Esophagus squamous epithelium (tissue), 5 donors: ENCODE measurements around the gene NR3C1. TPM values are rescaled to one million over a fixed set of nuclear protein-coding genes. Genes with fewer than 3 reads are reported as not detected.

Experiments
- DNase-seq: peaks from one replicate; lab custom pipeline; 2025; lab: John Stamatoyannopoulos, UW
- H3K27ac ChIP-seq, 4 donors: fragments of 200-600 bp; sonication (generic); one replicate each; pipeline ENCODE4 v1.5.1; 2016 to 2019; ENCODE audit warnings: mild to moderate bottlenecking in 1 of 4
- H3K27me3 ChIP-seq, 4 donors: fragments of 200-600 bp; sonication (generic); 1 replicate in 3 of 4; 2 replicates in 1 of 4; pipeline versions ENCODE4 v1.5.1 to v1.6.0; 2017 to 2021; ENCODE audit warnings: antibody characterized with exemption in 1 of 4
- H3K36me3 ChIP-seq, 3 donors: fragments of 200-600 bp; sonication (generic); one replicate each; pipeline ENCODE4 v1.5.1; 2016 to 2019
- H3K4me1 ChIP-seq, 3 donors: fragments of 200-600 bp; sonication (generic); one replicate each; pipeline ENCODE4 v1.5.1; 2017 to 2019
- H3K4me3 ChIP-seq, 4 donors: fragments of 200-600 bp; sonication (generic); 1 replicate in 3 of 4; 2 replicates in 1 of 4; pipeline ENCODE4 v1.5.1; 2016 to 2019; ENCODE audit warnings: mild to moderate bottlenecking in 2 of 4, moderate library complexity in 1 of 4
- H3K9me3 ChIP-seq, 3 donors: fragments of 200-600 bp; sonication (generic); one replicate each; pipeline ENCODE4 v1.5.1; 2016 to 2019
- CTCF ChIP-seq, 6 experiments: fragments of 450-650 bp in 4 of 6; fragments of 200-600 bp in 2 of 6; sonication (generic) in 2 of 6; IDR thresholded peaks; one replicate each; pipeline ENCODE4 v1.5.1; 2016 to 2019; ENCODE audit warnings: antibody characterized with exemption in 6 of 6, mild to moderate bottlenecking in 4 of 6, moderate library complexity in 4 of 6
- POLR2A ChIP-seq, 4 donors: fragments of 450-650 bp; IDR thresholded peaks; one replicate each; pipeline ENCODE4 v1.6.1; 2017; ENCODE audit warnings: antibody characterized with exemption in 4 of 4, mild to moderate bottlenecking in 4 of 4, moderate library complexity in 3 of 4
- whole genome bisulfite sequencing, 2 donors: methylation state at CpG; one replicate each; pipeline ENCODE4 v1.1.5; 2018; 5-methylcytosine and 5-hydroxymethylcytosine counted together
- intact Hi-C: fragments of 100-400 bp; cut with DNase I; formaldehyde crosslinking; loops from one replicate; pipeline ENCODE4 v1.15.0; 2022
- total RNA-seq, 4 donors: library from RNA; depleted of rRNA; stranded (reverse); fragments of >200 nt; gene quantifications; one replicate each; pipeline ENCODE4 v1.1.0, GENCODE V29; 2016
- donor health status: DM: yes; HTN: yes; CAD: no.

NR3C1 gene
- total RNA-seq, 4 donors from 2014 or later, result 16.7 to 51.1 (median 26.1) TPM

GRCh38 chr5:143237664-143238063 lies 165.8 kb downstream of the NR3C1 start:
- Histone ChIP-seq H3K27ac (no peak overlapping the region), H3K36me3 (no peaks in the 10 kb centered on the region), H3K27me3 (no peaks in the 10 kb centered on the region), H3K9me3 (no peaks in the 10 kb centered on the region), H3K4me1 (peaks cover 16 to 47% (median 18%) of the 10 kb centered on the region in 3 donors), H3K4me3 (no peak overlapping the region)
- no peak for DNase-seq
- intact Hi-C loops, result no loop called here
- no peak for TF ChIP-seq CTCF (IDR thresholded peaks at IDR 0.05)
- no peak for TF ChIP-seq POLR2A (IDR thresholded peaks at IDR 0.05)
- WGBS, 2 donors, result 88 to 93% methylated on average over 6 to 10 of the region's 10 CpGs

DNA sequence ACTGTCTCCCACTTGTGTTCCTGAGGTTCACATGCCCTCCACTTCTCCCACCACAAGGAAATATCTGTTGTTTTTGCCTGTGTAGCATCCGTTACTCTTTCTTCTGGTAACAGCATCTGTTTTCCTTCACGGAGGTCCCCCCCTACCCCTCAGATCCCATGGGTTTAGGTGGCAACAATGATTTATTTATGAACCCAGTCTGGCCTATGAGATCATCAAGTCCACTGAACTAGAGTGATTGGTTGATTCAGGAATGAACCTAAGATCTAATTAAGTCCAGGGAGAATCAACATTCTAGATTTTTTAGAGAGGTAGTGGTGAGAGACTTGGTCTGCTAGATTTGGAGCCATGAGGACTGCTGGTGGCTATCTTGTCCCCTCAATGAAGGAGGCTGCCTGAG lies 166.8 kb downstream of the NR3C1 start:
- H3K4me3 ChIP-seq, result no peak overlapping the region
- no peak overlapping the region for H3K27ac ChIP-seq
- 88 to 94% methylated on average over 2 of the region's 2 CpGs for WGBS, 2 donors
- no peaks in the 10 kb centered on the region for H3K9me3 ChIP-seq
- intact Hi-C loops, result no loop called here
- H3K36me3 ChIP-seq, result no peaks in the 10 kb centered on the region
- no peaks in the 10 kb centered on the region for H3K27me3 ChIP-seq
- H3K4me1 ChIP-seq, result peaks cover 12 to 37% (median 12%) of the 10 kb centered on the region in 3 donors
- DNase-seq, result no peak
- no peak for TF ChIP-seq CTCF (IDR thresholded peaks at IDR 0.05)
- no peak for TF ChIP-seq POLR2A (IDR thresholded peaks at IDR 0.05)

GRCh38 chr5:143235423-143235822 lies 168.1 kb downstream of the NR3C1 start:
- peak overlapping the region in 2 of 4 donors; percentile 50 to 76 for H3K27ac ChIP-seq
- H3K4me1 ChIP-seq, result peaks cover 12 to 34% (median 12%) of the 10 kb centered on the region in 3 donors

DNA sequence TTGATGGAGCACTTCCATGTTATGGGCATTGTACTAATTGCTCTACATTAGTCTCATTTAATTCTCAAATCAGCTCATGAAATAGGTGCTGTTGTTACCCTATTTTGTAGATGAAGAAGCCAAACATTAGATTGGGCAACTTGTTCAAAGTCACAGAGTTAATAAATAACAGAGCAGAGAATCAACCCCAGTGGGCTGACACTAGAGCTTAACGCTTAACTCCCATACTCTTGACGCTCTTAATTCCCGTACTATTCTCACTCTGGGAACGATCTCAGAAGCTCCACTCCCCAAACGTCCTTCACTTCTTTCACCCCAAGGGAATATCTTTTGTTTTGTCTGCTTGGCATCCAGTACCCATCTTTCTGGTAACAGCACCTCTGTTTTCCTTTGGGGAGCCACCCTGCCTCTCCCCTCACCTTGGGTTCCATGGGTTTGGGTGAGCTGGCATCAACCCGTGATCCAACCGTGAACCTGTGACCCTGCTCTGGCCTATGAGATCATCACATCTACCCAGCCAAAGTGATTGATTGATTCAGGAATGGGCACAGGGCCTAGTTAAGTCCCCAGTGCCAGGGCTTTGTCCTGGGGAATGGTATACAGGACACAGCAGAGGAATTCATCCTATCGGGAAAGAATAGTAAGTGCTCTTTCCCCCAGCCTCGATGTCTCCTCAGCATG lies 169.2 kb downstream of the NR3C1 start:
- 55 to 62% methylated on average over 9 of the region's 9 CpGs for whole genome bisulfite sequencing, 2 donors
- Histone ChIP-seq H3K27ac (peak overlapping the region in 2 of 4 donors; percentile 50 to 76), H3K36me3 (no peaks in the 10 kb centered on the region), H3K27me3 (no peaks in the 10 kb centered on the region), H3K4me1 (peaks cover 12 to 45% (median 12%) of the 10 kb centered on the region in 3 donors), H3K9me3 (no peaks in the 10 kb centered on the region), H3K4me3 (no peak overlapping the region)
- intact Hi-C loops, result no loop called here
- DNase-seq, result no peak
- TF ChIP-seq CTCF (IDR thresholded peaks at IDR 0.05) (no peak), POLR2A (IDR thresholded peaks at IDR 0.05) (no peak)

More at GRCh38 chr5:143235423-143235822, 168.1 kb downstream of the NR3C1 start:
- H3K9me3 ChIP-seq, result no peaks in the 10 kb centered on the region
- H3K4me3 ChIP-seq, result no peak overlapping the region
- no peaks in the 10 kb centered on the region for H3K27me3 ChIP-seq
- DNase-seq, result no peak
- 41 to 60% methylated on average over 3 of the region's 3 CpGs for WGBS, 2 donors
- TF ChIP-seq POLR2A (IDR thresholded peaks at IDR 0.05) (no peak), CTCF (IDR thresholded peaks at IDR 0.05) (no peak)
- H3K36me3 ChIP-seq, result no peaks in the 10 kb centered on the region
- intact Hi-C loops, result no loop called here

DNA sequence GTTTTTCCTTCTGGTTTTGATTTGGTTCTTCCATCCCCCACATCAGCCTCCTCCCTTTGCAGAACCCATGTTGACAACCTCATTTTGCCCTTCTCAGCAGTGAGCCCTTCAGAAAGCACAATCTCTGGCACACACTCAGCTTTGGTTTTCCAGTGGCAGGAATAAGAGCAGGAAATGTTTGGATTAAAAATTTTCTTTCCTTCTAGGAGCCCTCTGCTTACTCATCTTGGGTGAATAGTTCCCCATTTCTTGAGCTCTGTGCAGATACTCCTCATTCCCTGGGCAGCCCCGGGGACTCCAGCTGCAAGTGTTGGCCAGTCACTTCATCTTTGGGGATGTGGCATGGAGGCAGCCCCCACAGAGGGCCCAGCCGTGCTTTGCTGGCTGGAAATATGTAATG lies 170.5 kb downstream of the NR3C1 start:
- Histone ChIP-seq H3K9me3 (no peaks in the 10 kb centered on the region), H3K27me3 (no peaks in the 10 kb centered on the region), H3K4me3 (no peak overlapping the region), H3K36me3 (no peaks in the 10 kb centered on the region), H3K4me1 (peaks cover 12 to 47% (median 12%) of the 10 kb centered on the region in 3 donors), H3K27ac (no peak overlapping the region)
- DNase-seq, result no peak
- TF ChIP-seq CTCF (IDR thresholded peaks at IDR 0.05) (no peak), POLR2A (IDR thresholded peaks at IDR 0.05) (no peak)
- intact Hi-C loops, result no loop called here
- 48 to 70% methylated on average over 2 of the region's 2 CpGs for WGBS, 2 donors
